ENCODE measurements around the gene MGAT3. TPM values are rescaled to one million over a fixed set of nuclear protein-coding genes. Genes with fewer than 3 reads are reported as not detected.

Gene MGAT3
- total and polyA plus RNA-seq, 9 donors, result 0.91 to 5.9 (median 2.1) TPM

DNA sequence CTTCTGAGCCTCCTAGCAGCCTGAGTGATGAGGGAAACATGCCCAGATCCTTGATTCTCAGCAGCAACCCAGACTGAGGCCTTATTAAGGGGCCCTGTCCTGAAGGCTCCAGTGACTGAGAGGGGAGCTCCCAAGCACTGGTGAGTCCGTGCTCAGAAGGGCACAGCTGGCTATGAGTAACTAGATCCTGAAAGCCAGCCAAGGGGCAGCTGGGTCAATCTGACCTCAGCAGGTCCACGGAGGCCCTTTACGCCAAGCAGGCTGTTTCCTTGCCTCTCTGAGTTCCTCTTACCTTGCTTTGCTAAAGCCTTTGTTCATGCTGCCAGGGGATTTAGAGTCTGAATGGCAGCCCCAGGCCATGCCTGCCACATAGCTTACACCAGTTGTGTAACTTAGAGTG, 26.0 kb downstream of the MGAT3 start:
- Histone ChIP-seq H3K27me3 (no peaks in the 10 kb centered on the region), H3K4me3 (no peak overlapping the region), H3K36me3 (no peaks in the 10 kb centered on the region), H3K4me1 (ENCODE audit: insufficient read depth) (peaks cover 4% of the 10 kb centered on the region), H3K9me3 (no peaks in the 10 kb centered on the region), H3K27ac (no peak overlapping the region)
- TF ChIP-seq, protein P1, sequence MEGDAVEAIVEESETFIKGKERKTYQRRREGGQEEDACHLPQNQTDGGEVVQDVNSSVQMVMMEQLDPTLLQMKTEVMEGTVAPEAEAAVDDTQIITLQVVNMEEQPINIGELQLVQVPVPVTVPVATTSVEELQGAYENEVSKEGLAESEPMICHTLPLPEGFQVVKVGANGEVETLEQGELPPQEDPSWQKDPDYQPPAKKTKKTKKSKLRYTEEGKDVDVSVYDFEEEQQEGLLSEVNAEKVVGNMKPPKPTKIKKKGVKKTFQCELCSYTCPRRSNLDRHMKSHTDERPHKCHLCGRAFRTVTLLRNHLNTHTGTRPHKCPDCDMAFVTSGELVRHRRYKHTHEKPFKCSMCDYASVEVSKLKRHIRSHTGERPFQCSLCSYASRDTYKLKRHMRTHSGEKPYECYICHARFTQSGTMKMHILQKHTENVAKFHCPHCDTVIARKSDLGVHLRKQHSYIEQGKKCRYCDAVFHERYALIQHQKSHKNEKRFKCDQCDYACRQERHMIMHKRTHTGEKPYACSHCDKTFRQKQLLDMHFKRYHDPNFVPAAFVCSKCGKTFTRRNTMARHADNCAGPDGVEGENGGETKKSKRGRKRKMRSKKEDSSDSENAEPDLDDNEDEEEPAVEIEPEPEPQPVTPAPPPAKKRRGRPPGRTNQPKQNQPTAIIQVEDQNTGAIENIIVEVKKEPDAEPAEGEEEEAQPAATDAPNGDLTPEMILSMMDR (IDR thresholded peaks at IDR 0.05), result no peak
- no peak for TF ChIP-seq EP300 (IDR thresholded peaks at IDR 0.05)
- no peak for TF ChIP-seq POLR2A (IDR thresholded peaks at IDR 0.05)
- WGBS, 3 donors, result 29 to 55% (median 52%) methylated on average over 3 of the region's 3 CpGs
- DNase-seq, result no peak
- intact Hi-C loops (cut with DNase I), result no loop called here

DNA sequence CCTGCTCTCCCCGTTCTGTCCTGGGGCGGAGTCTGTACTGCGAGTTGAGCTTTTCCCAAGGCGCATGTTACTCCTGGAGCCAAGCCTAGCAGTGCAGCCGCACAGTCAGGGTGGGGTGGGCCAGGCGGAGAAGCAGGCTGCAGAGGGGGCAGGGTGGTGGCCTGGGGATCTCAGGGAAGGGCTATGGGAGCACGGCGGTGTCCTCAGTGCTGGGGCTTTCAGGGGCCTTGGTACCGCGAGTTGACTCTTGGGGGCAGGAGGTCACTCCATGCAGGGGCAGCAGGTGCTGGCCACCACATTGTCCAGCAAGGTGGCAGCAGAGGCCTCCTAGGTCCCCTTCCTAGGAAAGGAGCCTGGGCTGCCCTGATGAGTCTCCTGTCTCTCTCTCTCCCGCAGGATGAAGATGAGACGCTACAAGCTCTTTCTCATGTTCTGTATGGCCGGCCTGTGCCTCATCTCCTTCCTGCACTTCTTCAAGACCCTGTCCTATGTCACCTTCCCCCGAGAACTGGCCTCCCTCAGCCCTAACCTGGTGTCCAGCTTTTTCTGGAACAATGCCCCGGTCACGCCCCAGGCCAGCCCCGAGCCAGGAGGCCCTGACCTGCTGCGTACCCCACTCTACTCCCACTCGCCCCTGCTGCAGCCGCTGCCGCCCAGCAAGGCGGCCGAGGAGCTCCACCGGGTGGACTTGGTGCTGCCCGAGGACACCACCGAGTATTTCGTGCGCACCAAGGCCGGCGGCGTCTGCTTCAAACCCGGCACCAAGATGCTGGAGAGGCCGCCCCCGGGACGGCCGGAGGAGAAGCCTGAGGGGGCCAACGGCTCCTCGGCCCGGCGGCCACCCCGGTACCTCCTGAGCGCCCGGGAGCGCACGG, 30.4 kb downstream of the MGAT3 start:
- 80 to 87% (median 86%) methylated on average over 45 of the region's 45 CpGs for WGBS, 3 donors
- Histone ChIP-seq H3K9me3 (no peaks in the 10 kb centered on the region), H3K4me1 (ENCODE audit: insufficient read depth) (peaks cover 2% of the 10 kb centered on the region), H3K27me3 (no peaks in the 10 kb centered on the region), H3K27ac (no peak overlapping the region), H3K36me3 (no peaks in the 10 kb centered on the region), H3K4me3 (no peak overlapping the region)
- no peak for DNase-seq
- TF ChIP-seq, protein P1 (IDR thresholded peaks at IDR 0.05), result no peak
- intact Hi-C loops (cut with DNase I), result no loop called here

DNA sequence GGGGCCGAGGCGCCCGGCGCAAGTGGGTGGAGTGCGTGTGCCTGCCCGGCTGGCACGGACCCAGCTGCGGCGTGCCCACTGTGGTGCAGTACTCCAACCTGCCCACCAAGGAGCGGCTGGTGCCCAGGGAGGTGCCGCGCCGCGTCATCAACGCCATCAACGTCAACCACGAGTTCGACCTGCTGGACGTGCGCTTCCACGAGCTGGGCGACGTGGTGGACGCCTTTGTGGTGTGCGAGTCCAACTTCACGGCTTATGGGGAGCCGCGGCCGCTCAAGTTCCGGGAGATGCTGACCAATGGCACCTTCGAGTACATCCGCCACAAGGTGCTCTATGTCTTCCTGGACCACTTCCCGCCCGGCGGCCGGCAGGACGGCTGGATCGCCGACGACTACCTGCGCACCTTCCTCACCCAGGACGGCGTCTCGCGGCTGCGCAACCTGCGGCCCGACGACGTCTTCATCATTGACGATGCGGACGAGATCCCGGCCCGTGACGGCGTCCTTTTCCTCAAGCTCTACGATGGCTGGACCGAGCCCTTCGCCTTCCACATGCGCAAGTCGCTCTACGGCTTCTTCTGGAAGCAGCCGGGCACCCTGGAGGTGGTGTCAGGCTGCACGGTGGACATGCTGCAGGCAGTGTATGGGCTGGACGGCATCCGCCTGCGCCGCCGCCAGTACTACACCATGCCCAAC, 31.2 kb downstream of the MGAT3 start:
- no peak for DNase-seq
- H3K27ac ChIP-seq, result no peak overlapping the region
- H3K4me3 ChIP-seq, result no peak overlapping the region
- no peaks in the 10 kb centered on the region for H3K9me3 ChIP-seq
- no peaks in the 10 kb centered on the region for H3K36me3 ChIP-seq
- 95 to 96% (median 95%) methylated on average over 66 to 70 of the region's 70 CpGs for WGBS, 3 donors
- TF ChIP-seq POLR2A (IDR thresholded peaks at IDR 0.05), result no peak
- TF ChIP-seq, protein P1 (IDR thresholded peaks at IDR 0.05), result no peak
- H3K27me3 ChIP-seq, result no peaks in the 10 kb centered on the region
- intact Hi-C loops (cut with DNase I), result no loop called here
- H3K4me1 ChIP-seq (ENCODE audit: insufficient read depth), result peaks cover 2% of the 10 kb centered on the region

DNA sequence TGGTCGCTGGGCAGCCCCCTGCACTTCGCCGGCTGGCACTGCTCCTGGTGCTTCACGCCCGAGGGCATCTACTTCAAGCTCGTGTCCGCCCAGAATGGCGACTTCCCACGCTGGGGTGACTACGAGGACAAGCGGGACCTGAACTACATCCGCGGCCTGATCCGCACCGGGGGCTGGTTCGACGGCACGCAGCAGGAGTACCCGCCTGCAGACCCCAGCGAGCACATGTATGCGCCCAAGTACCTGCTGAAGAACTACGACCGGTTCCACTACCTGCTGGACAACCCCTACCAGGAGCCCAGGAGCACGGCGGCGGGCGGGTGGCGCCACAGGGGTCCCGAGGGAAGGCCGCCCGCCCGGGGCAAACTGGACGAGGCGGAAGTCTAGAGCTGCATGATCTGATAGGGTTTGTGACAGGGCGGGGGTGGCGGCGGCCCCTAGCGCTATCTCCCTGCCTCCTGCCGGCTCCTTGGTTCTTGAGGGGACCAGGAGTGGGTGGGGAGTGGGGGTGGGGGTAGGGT, 31.8 kb downstream of the MGAT3 start:
- no peaks in the 10 kb centered on the region for H3K9me3 ChIP-seq
- no peaks in the 10 kb centered on the region for H3K27me3 ChIP-seq
- WGBS, 3 donors, result 93 to 97% (median 95%) methylated on average over 37 to 39 of the region's 39 CpGs
- no peak for DNase-seq
- peaks cover 2% of the 10 kb centered on the region for H3K4me1 ChIP-seq (ENCODE audit: insufficient read depth)
- TF ChIP-seq EP300 (IDR thresholded peaks at IDR 0.05) (no peak), POLR2A (IDR thresholded peaks at IDR 0.05) (no peak)
- TF ChIP-seq, protein P1 (IDR thresholded peaks at IDR 0.05), result no peak
- intact Hi-C loops (cut with DNase I), result no loop called here
- H3K36me3 ChIP-seq, result no peaks in the 10 kb centered on the region
- H3K4me3 ChIP-seq, result no peak overlapping the region
- no peak overlapping the region for H3K27ac ChIP-seq
